K562 (cell line): ENCODE data around the gene PAFAH1B1. TPM values are rescaled to one million over a fixed set of nuclear protein-coding genes. Genes with fewer than 3 reads are reported as not detected.
"Not testable (repeated sequence)": the region's sequence is repeated elsewhere in the genome, so short reads cannot be mapped to it uniquely, and the experiment has no call there.

Experiments used
- ATAC-seq: fragments of 200-7000 bp; cut with Tn5 transposase; 3 replicates; pipeline ENCODE4 v1.9.1; 2020; ENCODE audit warnings: moderate library complexity
- BruUV-seq: library from RNA; stranded (reverse); fragments of 400-500 nt; replicated peaks from 2 replicates; lab custom pipeline; 2021; lab: Mats Ljungman, UMichigan
- CTCF ChIA-PET: fragments of 300-600 bp; formaldehyde crosslinking; extraction: SDS; loops from one replicate; lab custom pipeline; 2021; ENCODE audit warnings: low intra/inter-chr PET ratio; lab: Yijun Ruan, JAX
- POLR2A ChIA-PET: fragments of 300-600, 350-650 bp; sonication (Branson Sonifier 250); formaldehyde crosslinking; extraction: SDS; loops from one replicate; lab custom pipeline; 2021; ENCODE audit warnings: antibody characterized with exemption, inconsistent platforms; lab: Yijun Ruan, JAX
- DNase-seq, 4 experiments: peaks; one replicate each; pipeline versions ENCODE4 v3.0.0 to v3.0.0-alpha.2; 2011 to 2018; ENCODE audit warnings: low spot score in 3 of 4, mixed read lengths in 3 of 4; ENCODE audit errors: extremely low read depth in 1 of 4
- FAIRE-seq: peaks from 2 replicates; lab custom pipeline; 2011; peaks lifted over from hg19 to GRCh38; lab: Jason Lieb, UNC
- H2AFZ ChIP-seq: 2 replicates; pipeline ENCODE4 v1.6.0; 2011; ENCODE audit warnings: low read depth, low read length, control low read depth, inconsistent platforms
- H3K27ac ChIP-seq: fragments of 200-600 bp; 3 replicates; pipeline ENCODE4 v1.8.0; 2011; ENCODE audit warnings: low read depth, mild to moderate bottlenecking, control low read depth, inconsistent platforms, low read length, moderate library complexity, mixed read lengths; ENCODE audit errors: extremely low read depth
- H3K27me3 ChIP-seq, 2 experiments: fragments of 300-600 bp in 1 of 2; 2 replicates in 1 of 2; 3 replicates in 1 of 2; pipeline versions ENCODE4 v1.6.0 to v1.8.0; 2011; ENCODE audit warnings: inconsistent platforms in 2 of 2, low read length in 2 of 2, mild to moderate bottlenecking in 1 of 2, mixed read lengths in 1 of 2, moderate library complexity in 1 of 2; ENCODE audit not compliant: control insufficient read depth in 2 of 2, insufficient read depth in 2 of 2
- H3K36me3 ChIP-seq: fragments of 300-600 bp; 3 replicates; pipeline ENCODE4 v1.8.0; 2011; ENCODE audit warnings: mild to moderate bottlenecking, low read length, inconsistent platforms; ENCODE audit not compliant: control insufficient read depth, insufficient read depth
- H3K4me1 ChIP-seq, 2 experiments: fragments of 200-600 bp in 1 of 2; replicated peaks in 1 of 2; 2 replicates in 1 of 2; 3 replicates in 1 of 2; pipeline versions ENCODE4 v1.5.1 to v1.8.0; 2011; ENCODE audit warnings: inconsistent platforms in 2 of 2, low read length in 2 of 2, mild to moderate bottlenecking in 1 of 2, mixed read lengths in 1 of 2, moderate library complexity in 1 of 2; ENCODE audit not compliant: control insufficient read depth in 2 of 2, insufficient read depth in 2 of 2
- H3K4me2 ChIP-seq: 2 replicates; pipeline ENCODE4 v1.6.1; 2011; ENCODE audit warnings: low read length, control low read depth, inconsistent platforms, mixed read lengths; ENCODE audit not compliant: insufficient read depth
- H3K4me3 ChIP-seq: fragments of 200-600 bp; sonication (generic), shearing (Covaris generic); 2 replicates; pipeline ENCODE4 v1.5.1; 2016; ENCODE audit warnings: control low read depth, inconsistent platforms
- H3K79me2 ChIP-seq: fragments of 200-600 bp; 3 replicates; pipeline ENCODE4 v1.8.0; 2011; ENCODE audit warnings: low read length, inconsistent platforms; ENCODE audit not compliant: control insufficient read depth, insufficient read depth
- H3K9ac ChIP-seq, 2 experiments: 2 replicates each; pipeline versions ENCODE4 v1.6.0 to v1.6.1; 2011; ENCODE audit warnings: low read depth in 2 of 2, low read length in 2 of 2, control low read depth in 1 of 2, inconsistent platforms in 1 of 2, mild to moderate bottlenecking in 1 of 2, mixed read lengths in 1 of 2; ENCODE audit not compliant: insufficient read depth in 1 of 2
- H3K9me1 ChIP-seq: one replicate; pipeline ENCODE4 v1.6.0; 2011; ENCODE audit warnings: inconsistent platforms, mild to moderate bottlenecking, low read length, moderate library complexity; ENCODE audit not compliant: control insufficient read depth, insufficient read depth
- H3K9me3 ChIP-seq: replicated peaks from 2 replicates; pipeline ENCODE4 v1.5.1; 2011; ENCODE audit warnings: low read depth, low read length, inconsistent platforms; ENCODE audit not compliant: control insufficient read depth, insufficient read depth
- H4K20me1 ChIP-seq: replicated peaks from 2 replicates; pipeline ENCODE4 v1.6.1; 2011; ENCODE audit warnings: low read length, inconsistent platforms, mixed read lengths; ENCODE audit not compliant: control insufficient read depth, insufficient read depth
- FOXA3 ChIP-seq, 2 experiments: fragments of 450-650 bp in 1 of 2; sonication (generic) in 1 of 2; formaldehyde crosslinking; IDR thresholded peaks in 1 of 2; conservative IDR thresholded peaks in 1 of 2; 2 replicates each; pipeline versions ENCODE4 v1.4.0 to v1.8.0; 2020 to 2022; ENCODE audit warnings: mild to moderate bottlenecking in 2 of 2, missing genetic modification reagents in 1 of 2
- WGBS: fragments of 100-300 bp; shearing (Covaris generic); methylation state at CpG from one replicate; pipeline ENCODE4 v1.1.6; 2016; ENCODE audit warnings: low coverage, mixed read lengths; ENCODE audit not compliant: insufficient coverage; ENCODE audit errors: missing lambda C conversion rate; 5-methylcytosine and 5-hydroxymethylcytosine counted together
- in situ Hi-C: fragments of 300-500 bp; cut with MboI; formaldehyde crosslinking; loops from 4 replicates; pipeline ENCODE4 v1.15.0; 2018; ENCODE audit warnings: inconsistent platforms, mixed read lengths
- intact Hi-C: fragments of 100-400 bp; cut with micrococcal nuclease; formaldehyde crosslinking; loops from 2 replicates; pipeline ENCODE4 v1.14.2; 2022
- polyA plus RNA-seq, 8 experiments: library from polyadenylated mRNA; depleted of rRNA in 4 of 8; stranded (reverse) in 5 of 8; unstranded in 3 of 8; fragments of >200 nt; fragmentation: Nextera tagmentation in 2 of 8; fragmentation: Illumina TruSeq in 1 of 8; extraction: Ambion mirVana in 2 of 8; extraction: Trizol in 1 of 8; gene quantifications; 2 replicates each; pipeline versions ENCODE4 v1.2.1 to v1.2.3, GENCODE V29; 2011 to 2014; ENCODE audit warnings: inconsistent platforms in 1 of 8, missing spikeins in 1 of 8
- total RNA-seq, 7 experiments: library from RNA; depleted of rRNA in 6 of 7; stranded (reverse); fragments of >200 nt in 6 of 7; fragmentation: Illumina TruSeq in 2 of 7; extraction: Trizol in 2 of 7; gene quantifications; 2 replicates each; pipeline versions ENCODE4 v1.2.1 to v1.2.3, GENCODE V29; 2011 to 2021; ENCODE audit warnings: low replicate concordance in 1 of 7

PAFAH1B1 gene
- total and polyA plus RNA-seq, 9 of the 15 experiments (the other 6 are each of a cell fraction or from before 2014, with no cell fraction given), result 23.3 to 66.4 (median 40.2) TPM

DNA sequence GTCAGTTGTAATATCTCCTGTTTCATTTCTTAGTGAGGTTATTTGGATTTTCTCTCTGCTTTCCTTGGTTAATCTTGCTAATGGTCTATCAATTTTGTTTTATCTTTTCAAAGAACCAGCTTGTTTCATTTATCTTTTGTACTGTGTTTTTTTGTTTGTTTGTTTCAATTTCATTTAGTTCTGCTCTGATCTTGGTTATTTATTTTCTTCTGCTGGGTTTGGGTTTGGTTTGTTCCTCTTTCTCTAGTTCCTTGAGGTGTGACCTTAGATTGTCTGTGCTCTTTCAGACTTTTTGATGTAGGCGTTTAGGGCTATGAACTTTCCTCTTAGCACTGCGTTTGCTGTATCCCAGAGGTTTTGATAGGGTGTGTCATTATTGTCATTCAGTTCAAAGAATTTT, 35.5 kb downstream of the PAFAH1B1 start:
- H3K4me2 ChIP-seq, DNase-seq, H3K27me3 ChIP-seq, CTCF ChIA-PET, H3K9me3 ChIP-seq, H3K4me3 ChIP-seq, BruUV-seq, POLR2A ChIA-PET, in situ Hi-C loops, H3K4me1 ChIP-seq, H3K9ac ChIP-seq, H2AFZ ChIP-seq, intact Hi-C loops, H3K9me1 ChIP-seq, H3K36me3 ChIP-seq, FAIRE-seq, ATAC-seq, H3K27ac ChIP-seq: not testable (repeated sequence)
- Histone ChIP-seq H4K20me1 (peaks cover 43% of the 10 kb centered on the region), H3K79me2 (peaks cover 97% of the 10 kb centered on the region)
- WGBS, result 34% methylated on average over 2 of the region's 2 CpGs

DNA sequence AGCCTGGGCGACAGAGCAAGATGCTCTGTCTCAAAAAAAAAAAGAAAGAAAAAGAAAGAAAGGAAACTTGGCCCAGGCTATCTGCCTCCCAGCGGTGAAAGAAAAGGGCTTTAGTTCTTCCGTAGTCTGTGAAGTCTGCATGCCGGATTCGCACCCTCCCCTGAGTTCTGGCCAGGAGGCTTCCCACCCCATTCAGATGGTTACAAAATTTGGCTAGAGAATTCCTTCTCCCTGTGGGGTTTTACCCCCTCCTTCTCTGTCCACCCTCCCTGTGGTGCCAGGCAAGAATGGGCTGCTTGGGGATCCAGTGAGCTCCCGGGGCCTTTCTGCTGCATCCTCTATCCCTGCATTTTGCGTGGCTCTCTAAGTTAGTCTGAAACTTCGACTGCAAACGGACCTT, 37.8 kb downstream of the PAFAH1B1 start:
- in situ Hi-C loops, result no loop called here
- TF ChIP-seq FOXA3 (CRISPR knock-in tag; conservative IDR thresholded peaks at IDR 0.05 in 1 of 2, IDR thresholded peaks at IDR 0.05 in 1 of 2), result no peak
- TF ChIP-seq, all 486 proteins: peak for 0
- no peaks in the 10 kb centered on the region for H3K27me3 ChIP-seq
- no peak overlapping the region for H3K4me3 ChIP-seq
- intact Hi-C loops, result no loop called here
- ATAC-seq (no peak), DNase-seq (no peak), FAIRE-seq (no peak)
- H3K4me2 ChIP-seq, result no peak overlapping the region
- H3K9me1 ChIP-seq, result no peaks in the 10 kb centered on the region
- no peak overlapping the region for H3K27ac ChIP-seq
- H2AFZ ChIP-seq, result no peak overlapping the region
- H3K9me3 ChIP-seq, result no peaks in the 10 kb centered on the region
- H3K4me1 ChIP-seq, result peaks cover 0 to 5% of the 10 kb centered on the region in 2 experiments; a peak in 3 of 5 replicates
- peaks cover 94% of the 10 kb centered on the region for H3K79me2 ChIP-seq
- peaks cover 40% of the 10 kb centered on the region for H4K20me1 ChIP-seq
- BruUV-seq, result no TSS peak
- H3K9ac ChIP-seq, result no peak overlapping the region
- H3K36me3 ChIP-seq, result peaks cover 7% of the 10 kb centered on the region; the same call in 1 of the 3 replicates
- POLR2A ChIA-PET, result interaction anchor here (0.7 kb wide), 1 partner anchor 100 kb away, joined by 3 read pairs; no protein-coding TSS in a partner anchor
- CTCF ChIA-PET, result no interaction called here
- WGBS, result 96% methylated on average over 5 of the region's 9 CpGs
